Measurements from ENCODE around the gene RRN3. TPM values are rescaled to one million over a fixed set of nuclear protein-coding genes. Genes with fewer than 3 reads are reported as not detected.
A peak's percentile ranks its signal among the peaks of the same experiment; 100 is the strongest.
"Not testable (repeated sequence)": the region's sequence is repeated elsewhere in the genome, so short reads cannot be mapped to it uniquely, and the experiment has no call there.

The RRN3 gene
- total and polyA plus RNA-seq, 9 donors, result 18.8 to 46.0 (median 30.7) TPM

DNA sequence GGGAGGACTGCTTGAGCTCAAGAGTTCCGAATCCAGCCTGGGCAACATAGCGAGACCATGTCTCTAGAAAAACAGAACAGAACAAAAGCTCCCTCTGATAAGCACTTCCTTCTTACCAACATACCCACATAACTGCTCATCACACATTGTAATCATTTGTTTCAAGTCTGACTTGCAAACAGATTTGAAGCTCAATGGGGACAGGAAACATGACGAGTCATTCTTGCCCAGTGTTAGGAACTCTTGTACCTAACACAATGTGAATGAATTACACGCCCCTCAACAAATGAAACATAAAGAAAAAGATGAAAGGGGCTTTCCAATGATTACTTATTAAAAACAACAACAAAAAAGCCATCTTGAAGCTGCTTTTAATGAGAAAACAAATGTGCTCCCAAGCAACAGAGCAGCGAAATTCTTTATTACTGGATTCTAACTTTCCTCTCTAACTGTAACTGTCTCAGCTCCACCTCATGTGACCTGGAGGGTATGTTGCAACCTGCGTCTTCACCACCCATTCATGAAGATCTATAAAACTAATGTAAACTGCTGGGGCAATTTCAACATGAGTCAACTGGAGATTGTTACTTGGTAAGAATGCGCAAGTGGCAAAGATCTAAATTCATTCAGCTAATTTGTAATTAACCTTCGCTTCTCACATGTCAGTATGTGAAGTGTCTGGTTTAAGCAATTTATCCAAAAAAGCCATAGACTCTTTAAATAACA, 31.8 kb downstream of the RRN3 start:
- H3K9me3 ChIP-seq; H3K27me3 ChIP-seq; H3K36me3 ChIP-seq; intact Hi-C loops (cut with DNase I); DNase-seq; H3K4me1 ChIP-seq (ENCODE audit: insufficient read depth); H3K27ac ChIP-seq; H3K4me3 ChIP-seq: not testable (repeated sequence)
- WGBS, 3 donors, result 91 to 93% (median 93%) methylated on average over 8 of the region's 8 CpGs

DNA sequence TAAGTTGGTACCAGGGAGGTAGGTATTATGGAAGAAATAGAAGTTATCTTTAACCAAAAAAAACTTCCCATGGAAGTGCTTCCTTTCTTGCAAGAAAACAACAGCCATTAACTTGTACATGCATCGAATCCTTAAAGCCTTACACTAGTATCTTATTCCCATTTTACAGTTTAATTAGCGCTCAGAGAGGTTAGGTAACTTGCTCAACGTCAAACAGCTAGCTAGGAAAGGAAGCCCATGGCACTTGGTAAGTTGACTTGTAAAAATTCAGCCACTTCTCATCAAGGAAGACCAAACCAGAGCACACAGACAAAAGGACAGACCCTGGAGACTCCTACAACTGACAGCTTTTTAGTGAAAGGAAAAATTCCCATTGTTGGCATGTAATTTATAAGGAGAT, 34.7 kb downstream of the RRN3 start:
- H3K27me3 ChIP-seq, result no peaks in the 10 kb centered on the region
- H3K9me3 ChIP-seq, result no peaks in the 10 kb centered on the region
- WGBS, 3 donors, result 64 to 86% (median 83%) methylated on average over 3 of the region's 3 CpGs
- intact Hi-C loops (cut with DNase I), result no loop called here
- TF ChIP-seq, protein P1, sequence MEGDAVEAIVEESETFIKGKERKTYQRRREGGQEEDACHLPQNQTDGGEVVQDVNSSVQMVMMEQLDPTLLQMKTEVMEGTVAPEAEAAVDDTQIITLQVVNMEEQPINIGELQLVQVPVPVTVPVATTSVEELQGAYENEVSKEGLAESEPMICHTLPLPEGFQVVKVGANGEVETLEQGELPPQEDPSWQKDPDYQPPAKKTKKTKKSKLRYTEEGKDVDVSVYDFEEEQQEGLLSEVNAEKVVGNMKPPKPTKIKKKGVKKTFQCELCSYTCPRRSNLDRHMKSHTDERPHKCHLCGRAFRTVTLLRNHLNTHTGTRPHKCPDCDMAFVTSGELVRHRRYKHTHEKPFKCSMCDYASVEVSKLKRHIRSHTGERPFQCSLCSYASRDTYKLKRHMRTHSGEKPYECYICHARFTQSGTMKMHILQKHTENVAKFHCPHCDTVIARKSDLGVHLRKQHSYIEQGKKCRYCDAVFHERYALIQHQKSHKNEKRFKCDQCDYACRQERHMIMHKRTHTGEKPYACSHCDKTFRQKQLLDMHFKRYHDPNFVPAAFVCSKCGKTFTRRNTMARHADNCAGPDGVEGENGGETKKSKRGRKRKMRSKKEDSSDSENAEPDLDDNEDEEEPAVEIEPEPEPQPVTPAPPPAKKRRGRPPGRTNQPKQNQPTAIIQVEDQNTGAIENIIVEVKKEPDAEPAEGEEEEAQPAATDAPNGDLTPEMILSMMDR (IDR thresholded peaks at IDR 0.05), result no peak
- TF ChIP-seq POLR2A (IDR thresholded peaks at IDR 0.05), result no peak
- TF ChIP-seq EP300 (IDR thresholded peaks at IDR 0.05), result no peak
- H3K4me1 ChIP-seq (ENCODE audit: insufficient read depth), result no peaks in the 10 kb centered on the region
- no peaks in the 10 kb centered on the region for H3K36me3 ChIP-seq
- no peak overlapping the region for H3K27ac ChIP-seq
- H3K4me3 ChIP-seq, result no peak overlapping the region
- no peak for DNase-seq

DNA sequence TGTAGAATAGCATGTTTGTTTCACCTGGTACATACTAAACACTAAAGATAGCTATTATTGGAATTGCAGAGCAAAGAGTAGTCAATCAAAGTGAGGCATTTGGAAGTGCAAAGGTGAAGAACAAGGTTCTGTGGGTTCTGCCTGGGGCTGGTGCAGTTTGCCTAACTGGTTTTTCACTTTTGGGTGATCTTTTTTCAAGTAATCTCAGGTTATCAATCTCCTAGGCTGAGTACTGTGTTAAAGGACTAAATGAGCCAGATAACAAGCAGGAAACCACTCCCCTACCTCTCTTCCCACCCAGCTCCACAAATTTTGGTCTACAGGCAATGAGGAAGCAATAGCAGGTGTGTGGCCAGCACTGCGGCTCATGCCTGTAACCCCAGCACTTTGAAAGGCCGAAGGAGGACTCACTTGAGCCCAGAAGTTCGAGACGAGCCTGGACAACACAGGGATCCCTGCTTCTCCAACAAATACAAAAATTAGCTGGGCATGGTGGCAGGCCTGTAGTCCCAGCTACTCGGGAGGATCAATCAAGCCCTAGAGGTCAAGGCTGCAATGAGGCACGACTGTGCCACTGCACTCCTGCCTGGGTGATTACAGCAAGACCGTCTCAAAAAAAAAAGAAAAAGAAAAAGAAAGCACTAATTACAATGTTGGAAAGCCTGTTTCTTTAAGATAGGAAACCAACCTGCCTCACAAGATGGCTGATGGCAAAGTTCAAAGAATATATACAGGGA, 36.2 kb downstream of the RRN3 start:
- no peaks in the 10 kb centered on the region for H3K36me3 ChIP-seq
- no peaks in the 10 kb centered on the region for H3K27me3 ChIP-seq
- H3K9me3 ChIP-seq, result no peaks in the 10 kb centered on the region
- no peak overlapping the region for H3K4me3 ChIP-seq
- no peak for DNase-seq
- no peak for TF ChIP-seq EP300 (IDR thresholded peaks at IDR 0.05)
- TF ChIP-seq, protein P1 (IDR thresholded peaks at IDR 0.05), result no peak
- no peak for TF ChIP-seq POLR2A (IDR thresholded peaks at IDR 0.05)
- intact Hi-C loops (cut with DNase I), result no loop called here
- 60 to 73% (median 61%) methylated on average over 7 of the region's 7 CpGs for WGBS, 3 donors
- H3K27ac ChIP-seq, result no peak overlapping the region
- no peaks in the 10 kb centered on the region for H3K4me1 ChIP-seq (ENCODE audit: insufficient read depth)

DNA sequence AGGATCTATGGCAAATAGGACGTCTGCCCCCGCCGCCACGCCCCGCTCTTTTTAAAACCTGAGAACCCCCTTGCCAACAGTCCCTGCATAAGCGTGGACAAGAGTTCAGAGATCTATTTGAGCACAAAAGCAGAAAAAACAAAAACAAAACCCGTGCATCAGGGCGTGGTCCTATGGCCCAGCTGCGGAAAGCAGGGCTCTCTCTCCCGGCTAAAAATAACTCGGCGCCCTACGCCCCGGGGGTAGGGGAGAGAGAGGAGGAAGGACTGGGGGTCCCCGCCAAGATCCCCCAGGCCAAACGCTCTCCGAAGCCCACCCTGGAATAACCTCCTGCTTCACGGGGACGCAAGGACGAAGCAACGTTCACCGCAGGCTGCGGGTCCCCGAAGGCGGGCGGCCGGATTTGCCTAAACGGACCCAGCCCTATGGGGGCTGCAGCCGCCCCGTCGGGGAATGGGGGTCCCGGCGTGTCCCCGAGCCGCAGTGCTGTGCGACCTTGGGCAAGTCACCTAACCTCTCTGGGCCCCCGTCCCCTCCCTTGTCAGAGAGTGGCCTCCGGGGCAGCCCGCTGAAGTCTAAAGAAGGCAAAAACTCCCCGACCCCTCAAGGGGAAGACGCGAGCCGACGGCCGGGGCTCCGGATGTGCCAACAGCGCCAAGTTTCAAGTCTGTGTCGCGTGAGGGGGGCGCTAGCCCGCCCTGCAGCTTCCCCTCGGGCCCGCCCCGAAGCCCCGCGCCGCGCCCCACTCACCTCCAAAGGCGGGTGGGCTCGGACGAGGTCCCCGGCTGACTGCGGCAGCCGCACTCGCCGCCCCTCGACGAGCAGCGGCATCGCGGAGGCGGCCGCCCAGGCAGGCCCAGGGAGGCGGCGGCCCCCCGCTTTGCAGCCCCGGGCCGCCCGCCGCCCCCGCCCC, 38.7 kb downstream of the RRN3 start:
- no peaks in the 10 kb centered on the region for H3K9me3 ChIP-seq
- intact Hi-C loops (cut with DNase I), result no loop called here
- no peaks in the 10 kb centered on the region for H3K4me1 ChIP-seq (ENCODE audit: insufficient read depth)
- 1% methylated on average over 56 to 81 of the region's 81 CpGs for WGBS, 3 donors
- peak overlapping the region; percentile 78 for H3K4me3 ChIP-seq
- no peaks in the 10 kb centered on the region for H3K27me3 ChIP-seq
- peak in 2 of 5 donors; percentile 25 to 65 for DNase-seq
- TF ChIP-seq, protein P1 (IDR thresholded peaks at IDR 0.05), result no peak
- TF ChIP-seq EP300 (IDR thresholded peaks at IDR 0.05) (no peak), POLR2A (IDR thresholded peaks at IDR 0.05) (no peak)
- no peaks in the 10 kb centered on the region for H3K36me3 ChIP-seq
- peak overlapping the region; percentile 54 to 67 for H3K27ac ChIP-seq

Data from ovary (tissue), 9 donors.